ENCODE measurements around the gene INTS14. TPM values are rescaled to one million over a fixed set of nuclear protein-coding genes. Genes with fewer than 3 reads are reported as not detected.
"Not testable (repeated sequence)": the region's sequence is repeated elsewhere in the genome, so short reads cannot be mapped to it uniquely, and the experiment has no call there.

The INTS14 gene
- total RNA-seq, 1 donor from 2014 or later, result 45.4 TPM

- intact Hi-C loops (cut with micrococcal nuclease), result no loop called here
- H3K36me3 Mint-ChIP-seq (ENCODE audit: low read depth), result no peaks in the 10 kb centered on the region
- H3K4me3 Mint-ChIP-seq (ENCODE audit: low read depth), result no peak within 1 kb of the TSS
- H3K4me1 Mint-ChIP-seq (ENCODE audit: low read depth), result no peaks in the 10 kb centered on the region
- H3K27me3 Mint-ChIP-seq (ENCODE audit: low read depth), result no peaks in the 10 kb centered on the region
- no peaks in the 10 kb centered on the region for H3K9me3 Mint-ChIP-seq
- H3K27ac Mint-ChIP-seq, result no peak within 1 kb of the TSS
- DNase-seq (ENCODE audit: low spot score), result no peak
These were observed 10.7 kb upstream of the INTS14 start, which contains the start of gene SLC24A1 for GRCh38 chr15:65621638-65622037. Gene SLC24A1 (plus strand): TSS chr15:65621938. CDS start chr15:65624081, 2,143 bp downstream.

GRCh38 chr15:65620833-65621232 lies 9.9 kb upstream of the INTS14 start:
- Mint-ChIP-seq H3K36me3 (ENCODE audit: low read depth) (no peaks in the 10 kb centered on the region), H3K4me1 (ENCODE audit: low read depth) (no peaks in the 10 kb centered on the region), H3K27me3 (ENCODE audit: low read depth) (no peaks in the 10 kb centered on the region), H3K27ac (no peak overlapping the region), H3K9me3 (no peaks in the 10 kb centered on the region), H3K4me3 (ENCODE audit: low read depth) (no peak overlapping the region)
- intact Hi-C loops (cut with micrococcal nuclease), result no loop called here
- no peak for DNase-seq (ENCODE audit: low spot score)

GRCh38 chr15:65619626-65620290 lies 8.8 kb upstream of the INTS14 start:
- Mint-ChIP-seq H3K27me3 (ENCODE audit: low read depth) (no peaks in the 10 kb centered on the region), H3K9me3 (no peaks in the 10 kb centered on the region), H3K36me3 (ENCODE audit: low read depth) (no peaks in the 10 kb centered on the region), H3K4me3 (ENCODE audit: low read depth) (no peak overlapping the region), H3K4me1 (ENCODE audit: low read depth) (no peaks in the 10 kb centered on the region), H3K27ac (no peak overlapping the region)
- DNase-seq (ENCODE audit: low spot score), result no peak
- intact Hi-C loops (cut with micrococcal nuclease), result no loop called here

GRCh38 chr15:65618560-65619109 lies 7.7 kb upstream of the INTS14 start:
- Mint-ChIP-seq H3K4me1 (ENCODE audit: low read depth) (no peaks in the 10 kb centered on the region), H3K27ac (no peak overlapping the region), H3K4me3 (ENCODE audit: low read depth) (no peak overlapping the region), H3K9me3 (no peaks in the 10 kb centered on the region), H3K27me3 (ENCODE audit: low read depth) (no peaks in the 10 kb centered on the region), H3K36me3 (ENCODE audit: low read depth) (no peaks in the 10 kb centered on the region)
- DNase-seq (ENCODE audit: low spot score), result no peak
- intact Hi-C loops (cut with micrococcal nuclease), result no loop called here

- peaks cover 11% of the 10 kb centered on the region for H3K4me1 Mint-ChIP-seq (ENCODE audit: low read depth)
- H3K9me3 Mint-ChIP-seq; H3K36me3 Mint-ChIP-seq (ENCODE audit: low read depth); H3K4me3 Mint-ChIP-seq (ENCODE audit: low read depth); H3K27me3 Mint-ChIP-seq (ENCODE audit: low read depth); DNase-seq (ENCODE audit: low spot score); intact Hi-C loops (cut with micrococcal nuclease); H3K27ac Mint-ChIP-seq: not testable (repeated sequence)
These were observed 5.0 kb upstream of the INTS14 start for GRCh38 chr15:65615887-65616286.

- no peaks in the 10 kb centered on the region for H3K36me3 Mint-ChIP-seq (ENCODE audit: low read depth)
- H3K4me1 Mint-ChIP-seq (ENCODE audit: low read depth), result peaks cover 23% of the 10 kb centered on the region
- H3K9me3 Mint-ChIP-seq, result no peaks in the 10 kb centered on the region
- no peaks in the 10 kb centered on the region for H3K27me3 Mint-ChIP-seq (ENCODE audit: low read depth)
- no peak overlapping the region for H3K4me3 Mint-ChIP-seq (ENCODE audit: low read depth)
- no peak for DNase-seq (ENCODE audit: low spot score)
- H3K27ac Mint-ChIP-seq, result no peak overlapping the region
- intact Hi-C loops (cut with micrococcal nuclease), result no loop called here
These were observed 2.2 kb upstream of the INTS14 start for GRCh38 chr15:65612949-65613744.

GRCh38 chr15:65612616-65612946 lies 1.6 kb upstream of the INTS14 start:
- intact Hi-C loops (cut with micrococcal nuclease), result no loop called here
- Mint-ChIP-seq H3K27ac (no peak overlapping the region), H3K9me3 (no peaks in the 10 kb centered on the region), H3K27me3 (ENCODE audit: low read depth) (no peaks in the 10 kb centered on the region), H3K36me3 (ENCODE audit: low read depth) (no peaks in the 10 kb centered on the region), H3K4me1 (ENCODE audit: low read depth) (peaks cover 23% of the 10 kb centered on the region), H3K4me3 (ENCODE audit: low read depth) (peak overlapping the region; percentile 95)
- no peak for DNase-seq (ENCODE audit: low spot score)

GRCh38 chr15:65611888-65612615 lies 1.1 kb upstream of the INTS14 start:
- Mint-ChIP-seq H3K36me3 (ENCODE audit: low read depth) (peaks cover 2% of the 10 kb centered on the region), H3K9me3 (no peaks in the 10 kb centered on the region), H3K4me3 (ENCODE audit: low read depth) (peak overlapping the region; percentile 95), H3K27ac (peak overlapping the region; percentile 92), H3K4me1 (ENCODE audit: low read depth) (peaks cover 23% of the 10 kb centered on the region), H3K27me3 (ENCODE audit: low read depth) (no peaks in the 10 kb centered on the region)
- no peak for DNase-seq (ENCODE audit: low spot score)
- intact Hi-C loops (cut with micrococcal nuclease), result loop anchor here (1.0 kb wide), 1 partner anchor 82 kb away; the partner anchor contains the start of gene HACD3

- Mint-ChIP-seq H3K27me3 (ENCODE audit: low read depth) (no peaks in the 10 kb centered on the region), H3K36me3 (ENCODE audit: low read depth) (peaks cover 39% of the 10 kb centered on the region), H3K4me3 (ENCODE audit: low read depth) (no peak overlapping the region), H3K27ac (no peak overlapping the region), H3K4me1 (ENCODE audit: low read depth) (peaks cover 4% of the 10 kb centered on the region), H3K9me3 (no peaks in the 10 kb centered on the region)
- intact Hi-C loops (cut with micrococcal nuclease), result no loop called here
- DNase-seq (ENCODE audit: low spot score), result no peak
These were observed 7.4 kb downstream of the INTS14 start for GRCh38 chr15:65603559-65603958.

- no peaks in the 10 kb centered on the region for H3K27me3 Mint-ChIP-seq (ENCODE audit: low read depth)
These were observed 7.8 kb downstream of the INTS14 start for GRCh38 chr15:65603134-65603533.

GRCh38 chr15:65599677-65600076 lies 11.3 kb downstream of the INTS14 start:
- Mint-ChIP-seq H3K4me1 (ENCODE audit: low read depth) (peaks cover 5% of the 10 kb centered on the region), H3K4me3 (ENCODE audit: low read depth) (no peak overlapping the region), H3K27me3 (ENCODE audit: low read depth) (no peaks in the 10 kb centered on the region), H3K9me3 (no peaks in the 10 kb centered on the region), H3K27ac (no peak overlapping the region), H3K36me3 (ENCODE audit: low read depth) (peaks cover 53% of the 10 kb centered on the region)
- intact Hi-C loops (cut with micrococcal nuclease), result no loop called here
- no peak for DNase-seq (ENCODE audit: low spot score)

More at GRCh38 chr15:65603134-65603533, 7.8 kb downstream of the INTS14 start:
- Mint-ChIP-seq H3K9me3 (no peaks in the 10 kb centered on the region), H3K4me1 (ENCODE audit: low read depth) (peaks cover 5% of the 10 kb centered on the region), H3K4me3 (ENCODE audit: low read depth) (no peak overlapping the region), H3K27ac (no peak overlapping the region), H3K36me3 (ENCODE audit: low read depth) (peaks cover 44% of the 10 kb centered on the region)
- no peak for DNase-seq (ENCODE audit: low spot score)
- intact Hi-C loops (cut with micrococcal nuclease), result no loop called here

GRCh38 chr15:65598468-65598867 lies 12.5 kb downstream of the INTS14 start:
- Mint-ChIP-seq H3K4me1 (ENCODE audit: low read depth) (peaks cover 5% of the 10 kb centered on the region), H3K27me3 (ENCODE audit: low read depth) (no peaks in the 10 kb centered on the region), H3K27ac (no peak overlapping the region), H3K4me3 (ENCODE audit: low read depth) (no peak overlapping the region), H3K36me3 (ENCODE audit: low read depth) (peaks cover 54% of the 10 kb centered on the region), H3K9me3 (no peaks in the 10 kb centered on the region)
- DNase-seq (ENCODE audit: low spot score), result no peak
- intact Hi-C loops (cut with micrococcal nuclease), result no loop called here
